GM12878 (cell line): Measurements from ENCODE around the gene FGFR1OP2. TPM values are rescaled to one million over a fixed set of nuclear protein-coding genes. Genes with fewer than 3 reads are reported as not detected.

Experiments
- ATAC-seq: fragments of 200-7000 bp; cut with Tn5 transposase; 3 replicates; pipeline ENCODE4 v1.9.1; 2020; ENCODE audit warnings: mild to moderate bottlenecking, moderate library complexity
- BruUV-seq: library from RNA; stranded (reverse); fragments of 400-500 nt; replicated peaks from 2 replicates; lab custom pipeline; 2021; lab: Mats Ljungman, UMichigan
- CTCF ChIA-PET: fragments of 300-600 bp; sonication (Branson Sonifier 250); formaldehyde crosslinking; extraction: SDS; loops from one replicate; lab custom pipeline; 2021; ENCODE audit warnings: inconsistent platforms; lab: Yijun Ruan, JAX
- POLR2A ChIA-PET: fragments of 350-600 bp; formaldehyde crosslinking; extraction: SDS; loops from one replicate; lab custom pipeline; 2021; ENCODE audit warnings: inconsistent platforms; lab: Charles Lee
- RAD21 ChIA-PET: fragments of 300-600 bp; sonication (Branson Sonifier 250); formaldehyde crosslinking; loops from one replicate; lab custom pipeline; 2023; ENCODE audit warnings: antibody characterized with exemption; ENCODE audit not compliant: unreplicated experiment; lab: Charles Lee
- SMC1A ChIA-PET: fragments of 300-600 bp; sonication (Branson Sonifier 250); formaldehyde crosslinking; loops from one replicate; lab custom pipeline; 2023; ENCODE audit not compliant: unreplicated experiment, uncharacterized antibody; lab: Charles Lee
- DNase-seq: peaks from one replicate; pipeline ENCODE4 v3.0.0-alpha.2; 2011; ENCODE audit warnings: low read depth, low spot score
- FAIRE-seq: peaks from 3 replicates; lab custom pipeline; 2011; peaks lifted over from hg19 to GRCh38; lab: Jason Lieb, UNC
- H2AFZ ChIP-seq: 2 replicates; pipeline ENCODE4 v1.6.0; 2011; ENCODE audit warnings: low read depth, low read length, control low read depth; ENCODE audit not compliant: control insufficient read depth
- H3K27ac ChIP-seq: 2 replicates; pipeline ENCODE4 v1.5.1; 2011; ENCODE audit warnings: control low read depth; ENCODE audit not compliant: control insufficient read depth, insufficient read depth
- H3K27me3 ChIP-seq, 2 experiments: replicated peaks in 1 of 2; 2 replicates each; pipeline versions ENCODE4 v1.6.0 to v1.6.1; 2011; ENCODE audit warnings: low read length in 1 of 2; ENCODE audit not compliant: control insufficient read depth in 2 of 2, insufficient read depth in 2 of 2
- H3K36me3 ChIP-seq, 2 experiments: 2 replicates each; pipeline ENCODE4 v1.5.1; 2011; ENCODE audit warnings: low read length in 1 of 2; ENCODE audit not compliant: control insufficient read depth in 2 of 2, insufficient read depth in 2 of 2
- H3K4me1 ChIP-seq: 2 replicates; pipeline ENCODE4 v1.6.1; 2011; ENCODE audit warnings: mild to moderate bottlenecking, low read length, moderate library complexity, mixed read lengths; ENCODE audit not compliant: control insufficient read depth, insufficient read depth
- H3K4me2 ChIP-seq: 2 replicates; pipeline ENCODE4 v1.6.0; 2011; ENCODE audit warnings: control low read depth; ENCODE audit not compliant: control insufficient read depth, insufficient read depth
- H3K4me3 ChIP-seq: fragments of 200-600 bp; sonication (generic); 2 replicates; pipeline ENCODE4 v1.5.1; 2016
- H3K79me2 ChIP-seq: 2 replicates; pipeline ENCODE4 v1.6.0; 2011; ENCODE audit warnings: low read length; ENCODE audit not compliant: control insufficient read depth, insufficient read depth
- H3K9ac ChIP-seq: 2 replicates; pipeline ENCODE4 v1.8.0; 2011; ENCODE audit warnings: low read length, control low read depth, mixed read lengths; ENCODE audit not compliant: control insufficient read depth, insufficient read depth
- H3K9me3 ChIP-seq: replicated peaks from 3 replicates; pipeline ENCODE4 v1.5.1; 2011; ENCODE audit warnings: mild to moderate bottlenecking, low read length; ENCODE audit not compliant: control insufficient read depth, insufficient read depth
- H4K20me1 ChIP-seq: 2 replicates; pipeline ENCODE4 v1.6.0; 2011; ENCODE audit not compliant: control insufficient read depth, insufficient read depth
- BACH1 ChIP-seq: fragments of 450-650 bp; IDR thresholded peaks from 2 replicates; pipeline ENCODE4 v1.6.1; 2017; ENCODE audit warnings: mild to moderate bottlenecking, borderline replicate concordance
- BRCA1 ChIP-seq: IDR thresholded peaks from 2 replicates; pipeline ENCODE4 v1.6.1; 2011; ENCODE audit warnings: low read depth, low read length, improper control_type of control experiment
- HDAC2 ChIP-seq: fragments of 200-600 bp; sonication (generic); IDR thresholded peaks from 2 replicates; pipeline ENCODE4 v1.6.1; 2017
- KAT2A ChIP-seq: conservative IDR thresholded peaks from 2 replicates; pipeline ENCODE4 v1.6.1; 2011; ENCODE audit warnings: low read depth, low read length; ENCODE audit not compliant: control insufficient read depth
- MYB ChIP-seq: fragments of 150-350 bp; IDR thresholded peaks from 2 replicates; pipeline ENCODE4 v1.6.1; 2014; ENCODE audit warnings: mild to moderate bottlenecking, low read depth, low read length, borderline replicate concordance
- NFYA ChIP-seq: IDR thresholded peaks from 2 replicates; pipeline ENCODE4 v1.6.1; 2011; ENCODE audit warnings: low read depth, mild to moderate bottlenecking, low read length, improper control_type of control experiment, borderline replicate concordance
- NR2C2 ChIP-seq: IDR thresholded peaks from 2 replicates; pipeline ENCODE4 v1.6.1; 2011; ENCODE audit warnings: borderline replicate concordance, low read depth; ENCODE audit not compliant: control insufficient read depth, insufficient read length
- POLR2AphosphoS2 ChIP-seq: IDR thresholded peaks from 2 replicates; pipeline ENCODE4 v1.6.1; 2011; ENCODE audit warnings: low read depth, mild to moderate bottlenecking, low read length, improper control_type of control experiment, moderate library complexity
- SIX5 ChIP-seq: IDR thresholded peaks from 2 replicates; pipeline ENCODE4 v1.6.1; 2011; ENCODE audit warnings: mild to moderate bottlenecking, low read depth, low read length, moderate library complexity; ENCODE audit not compliant: severe bottlenecking
- SP1 ChIP-seq: IDR thresholded peaks from one replicate; pipeline ENCODE4 v1.6.1; 2011; ENCODE audit warnings: low read depth, low read length
- TCF3 ChIP-seq: IDR thresholded peaks from 2 replicates; pipeline ENCODE4 v1.6.1; 2012; ENCODE audit warnings: low read depth, mild to moderate bottlenecking, low read length, borderline replicate concordance; ENCODE audit not compliant: insufficient read depth
- WGBS: methylation state at CpG from one replicate; pipeline ENCODE4 v1.1.6; 2016; ENCODE audit warnings: low lambda C conversion rate; ENCODE audit not compliant: insufficient replicate concordance, insufficient coverage; ENCODE audit errors: missing lambda C conversion rate; 5-methylcytosine and 5-hydroxymethylcytosine counted together
- in situ Hi-C: fragments of 300-500 bp; cut with MboI; formaldehyde crosslinking; loops from 9 replicates; pipeline ENCODE4 v1.14.3; 2018; ENCODE audit warnings: mixed read lengths
- intact Hi-C: fragments of 100-400 bp; cut with micrococcal nuclease; formaldehyde crosslinking; loops from one replicate; pipeline ENCODE4 v1.14.2; 2022; ENCODE audit not compliant: unreplicated experiment
- polyA plus RNA-seq, 11 experiments: library from polyadenylated mRNA; depleted of rRNA in 4 of 11; unstranded in 6 of 11; stranded (reverse) in 5 of 11; fragments of >200 nt; fragmentation: Nextera tagmentation in 4 of 11; fragmentation: Illumina TruSeq in 1 of 11; extraction: Ambion mirVana in 4 of 11; extraction: Trizol in 1 of 11; gene quantifications; 1 replicate in 1 of 11; 2 replicates in 10 of 11; pipeline versions ENCODE4 v1.2.1 to v1.2.3, GENCODE V29; 2011 to 2016; ENCODE audit warnings: inconsistent platforms in 2 of 11, missing spikeins in 2 of 11, low read depth in 1 of 11
- total RNA-seq, 4 experiments: library from RNA; depleted of rRNA in 3 of 4; stranded (reverse); fragments of >200 nt in 3 of 4; fragmentation: Illumina TruSeq in 1 of 4; extraction: Trizol in 1 of 4; gene quantifications; 2 replicates each; pipeline versions ENCODE4 v1.2.1 to v1.2.3, GENCODE V29; 2013 to 2021
- TF ChIP-seq, protein P1 (sequence below): IDR thresholded peaks from 2 replicates; pipeline ENCODE4 v1.6.1; 2012; ENCODE audit warnings: low read depth, low read length, improper control_type of control experiment
- TF ChIP-seq, protein P2 (sequence below): fragments of 150-350 bp; IDR thresholded peaks from 2 replicates; pipeline ENCODE4 v1.6.1; 2014; ENCODE audit warnings: mild to moderate bottlenecking, low read depth, low read length
- TF ChIP-seq, protein P3 (sequence below): IDR thresholded peaks from 2 replicates; pipeline ENCODE4 v1.6.1; 2012; ENCODE audit warnings: low read depth, low read length, improper control_type of control experiment
- TF ChIP-seq, protein P4 (sequence below): fragments of 450-650 bp; IDR thresholded peaks from 2 replicates; pipeline ENCODE4 v1.6.1; 2014; ENCODE audit warnings: mild to moderate bottlenecking

The FGFR1OP2 gene
- total and polyA plus RNA-seq, 10 of the 15 experiments (the other 5 are each of a cell fraction or from before 2014, with no cell fraction given) = 28.5 to 59.1 (median 38.3) TPM

DNA sequence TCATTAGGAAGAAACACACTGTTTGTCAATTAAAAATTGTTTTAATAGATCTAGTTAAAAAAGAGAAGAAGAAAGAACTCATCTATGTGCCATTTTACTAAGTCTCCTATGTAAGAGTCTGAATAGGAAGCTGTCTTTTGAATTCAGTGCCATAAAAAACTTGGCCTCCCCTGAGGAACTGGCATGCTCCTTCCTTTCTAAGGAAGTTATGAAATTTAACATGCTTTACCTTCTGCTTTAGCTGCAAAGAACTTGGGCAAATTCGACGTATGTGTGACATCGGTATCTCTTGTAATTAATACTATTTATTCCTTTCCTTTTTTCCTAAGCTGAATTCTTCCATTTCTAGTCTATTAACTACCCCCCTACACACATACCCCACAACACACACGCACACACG, 63.4 kb downstream of the FGFR1OP2 start (continued):
- TF ChIP-seq POLR2AphosphoS2 (no peak), TCF3 (no peak), BRCA1 (no peak), BACH1 (no peak), KAT2A (no peak), NR2C2 (no peak), MYB (no peak), HDAC2 (no peak)
- TF ChIP-seq, protein P1, sequence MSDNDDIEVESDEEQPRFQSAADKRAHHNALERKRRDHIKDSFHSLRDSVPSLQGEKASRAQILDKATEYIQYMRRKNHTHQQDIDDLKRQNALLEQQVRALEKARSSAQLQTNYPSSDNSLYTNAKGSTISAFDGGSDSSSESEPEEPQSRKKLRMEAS = no peak
- TF ChIP-seq, protein P2, sequence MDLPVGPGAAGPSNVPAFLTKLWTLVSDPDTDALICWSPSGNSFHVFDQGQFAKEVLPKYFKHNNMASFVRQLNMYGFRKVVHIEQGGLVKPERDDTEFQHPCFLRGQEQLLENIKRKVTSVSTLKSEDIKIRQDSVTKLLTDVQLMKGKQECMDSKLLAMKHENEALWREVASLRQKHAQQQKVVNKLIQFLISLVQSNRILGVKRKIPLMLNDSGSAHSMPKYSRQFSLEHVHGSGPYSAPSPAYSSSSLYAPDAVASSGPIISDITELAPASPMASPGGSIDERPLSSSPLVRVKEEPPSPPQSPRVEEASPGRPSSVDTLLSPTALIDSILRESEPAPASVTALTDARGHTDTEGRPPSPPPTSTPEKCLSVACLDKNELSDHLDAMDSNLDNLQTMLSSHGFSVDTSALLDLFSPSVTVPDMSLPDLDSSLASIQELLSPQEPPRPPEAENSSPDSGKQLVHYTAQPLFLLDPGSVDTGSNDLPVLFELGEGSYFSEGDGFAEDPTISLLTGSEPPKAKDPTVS = no peak
- TF ChIP-seq, all 136 proteins: peak for 0

DNA sequence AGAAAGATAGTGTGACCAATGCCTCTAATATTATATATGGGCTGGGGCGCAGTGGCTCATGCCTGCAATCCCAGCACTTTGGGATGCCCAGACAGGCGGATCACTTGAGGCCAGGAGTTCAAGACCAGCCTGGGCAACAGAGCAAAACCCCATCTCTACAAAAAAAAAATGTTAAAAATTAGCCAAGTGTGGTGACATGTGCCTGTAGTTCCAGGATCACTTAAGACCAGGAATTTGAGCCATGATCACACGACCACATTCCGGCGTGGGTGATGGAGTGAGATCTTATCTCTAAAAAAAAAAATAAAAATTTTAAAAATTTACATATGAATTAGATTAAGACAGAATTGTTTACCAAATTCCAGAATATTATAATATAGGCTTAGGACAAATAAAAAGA, 63.9 kb downstream of the FGFR1OP2 start:
- Histone ChIP-seq H3K36me3 (peaks cover 4 to 12% of the 10 kb centered on the region in 2 experiments; a peak in 2 of 4 replicates), H3K79me2 (peaks cover 37% of the 10 kb centered on the region), H3K9ac (no peak overlapping the region), H3K4me1 (no peaks in the 10 kb centered on the region; the same call in 1 of the 2 replicates), H3K4me2 (no peak overlapping the region), H3K9me3 (no peaks in the 10 kb centered on the region; the same call in 2 of the 3 replicates), H3K27me3 (no peaks in the 10 kb centered on the region), H3K27ac (no peak overlapping the region), H3K4me3 (no peak overlapping the region), H4K20me1 (no peaks in the 10 kb centered on the region), H2AFZ (no peak overlapping the region)
- no peak for TF ChIP-seq TCF3
- TF ChIP-seq, protein P3, sequence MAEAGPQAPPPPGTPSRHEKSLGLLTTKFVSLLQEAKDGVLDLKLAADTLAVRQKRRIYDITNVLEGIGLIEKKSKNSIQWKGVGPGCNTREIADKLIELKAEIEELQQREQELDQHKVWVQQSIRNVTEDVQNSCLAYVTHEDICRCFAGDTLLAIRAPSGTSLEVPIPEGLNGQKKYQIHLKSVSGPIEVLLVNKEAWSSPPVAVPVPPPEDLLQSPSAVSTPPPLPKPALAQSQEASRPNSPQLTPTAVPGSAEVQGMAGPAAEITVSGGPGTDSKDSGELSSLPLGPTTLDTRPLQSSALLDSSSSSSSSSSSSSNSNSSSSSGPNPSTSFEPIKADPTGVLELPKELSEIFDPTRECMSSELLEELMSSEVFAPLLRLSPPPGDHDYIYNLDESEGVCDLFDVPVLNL = no peak
- no peak for TF ChIP-seq SP1
- no peak for TF ChIP-seq NFYA
- TF ChIP-seq SIX5 = no peak
- TF ChIP-seq, protein P4, sequence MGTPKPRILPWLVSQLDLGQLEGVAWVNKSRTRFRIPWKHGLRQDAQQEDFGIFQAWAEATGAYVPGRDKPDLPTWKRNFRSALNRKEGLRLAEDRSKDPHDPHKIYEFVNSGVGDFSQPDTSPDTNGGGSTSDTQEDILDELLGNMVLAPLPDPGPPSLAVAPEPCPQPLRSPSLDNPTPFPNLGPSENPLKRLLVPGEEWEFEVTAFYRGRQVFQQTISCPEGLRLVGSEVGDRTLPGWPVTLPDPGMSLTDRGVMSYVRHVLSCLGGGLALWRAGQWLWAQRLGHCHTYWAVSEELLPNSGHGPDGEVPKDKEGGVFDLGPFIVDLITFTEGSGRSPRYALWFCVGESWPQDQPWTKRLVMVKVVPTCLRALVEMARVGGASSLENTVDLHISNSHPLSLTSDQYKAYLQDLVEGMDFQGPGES = no peak
- ChIA-PET POLR2A (interaction anchor here (0.6 to 1.6 kb wide), 4 partner anchors 10 to 331 kb away, joined by 3 to 4 read pairs (median 3); partner anchors contain the start of gene MED21), CTCF (interaction anchor here (1.2 to 3.5 kb wide), 6 partner anchors 9 to 117 kb away, joined by 4 to 14 read pairs (median 6); no protein-coding TSS in a partner anchor), RAD21 (interaction anchor here (1.5 to 3.6 kb wide), 2 partner anchors 8 to 12 kb away, joined by 4 to 27 read pairs; partner anchors contain the start of gene TM7SF3), SMC1A (interaction anchor here (1.2 to 4.6 kb wide), 10 partner anchors 10 to 376 kb away, joined by 3 to 26 read pairs (median 6); partner anchors contain the start of genes INTS13 and TM7SF3)
- ATAC-seq (no peak), FAIRE-seq (no peak), DNase-seq (no peak)
- in situ Hi-C loops (no loop called here), intact Hi-C loops (no loop called here)
- WGBS = 100% methylated on average over 5 of the region's 5 CpGs
- BruUV-seq = no TSS peak
